ENCODE measurements around the gene ECM2. TPM values are rescaled to one million over a fixed set of nuclear protein-coding genes. Genes with fewer than 3 reads are reported as not detected.

The ECM2 gene
- total RNA-seq = not detected in 2 replicates

GRCh38 chr9:92535940-92536850 lies at the start of gene ECM2:
TSS of gene ECM2 (minus strand) at chr9:92535990. CDS start at chr9:92522866, 13,124 bp downstream.

GRCh38 chr9:92482329-92482728 lies 53.5 kb downstream of the ECM2 start, which contains the start of gene ASPN:
TSS of gene ASPN (minus strand) at chr9:92482506.

Other genes starting within 250 kb of the ECM2 start
- gene IARS1, start 242.3 kb downstream of the ECM2 start, total RNA-seq = 133 and 141 TPM in 2 replicates
- gene NOL8, start 210.6 kb downstream of the ECM2 start, total RNA-seq = 20.2 and 22.5 TPM in 2 replicates
- 8.7 and 10.7 TPM in 2 replicates for gene CENPP, start 210.0 kb downstream of the ECM2 start, total RNA-seq
- gene OGN, start 131.4 kb downstream of the ECM2 start, total RNA-seq = not detected in 2 replicates
- gene OMD, start 111.5 kb downstream of the ECM2 start, total RNA-seq = not detected in 2 replicates
- gene ASPN, start 53.5 kb downstream of the ECM2 start, total RNA-seq = 0.07 TPM in 1 of 2 replicates, not detected in the other
- gene IPPK, start 134.1 kb upstream of the ECM2 start, total RNA-seq = 18.5 and 20.1 TPM in 2 replicates
- gene BICD2, start 228.8 kb upstream of the ECM2 start, total RNA-seq = 43.3 and 44.6 TPM in 2 replicates